Liver (tissue), 3 donors: ENCODE measurements around the gene AKT1S1.

Source experiments
- CTCF ChIP-seq: fragments of 150-350 bp; IDR thresholded peaks from 2 replicates; pipeline ENCODE4 v1.5.1; 2017; ENCODE audit warnings: improper control_type of control experiment, low read depth, low read length; ENCODE audit not compliant: missing input control
- GABPA ChIP-seq, 2 donors: IDR thresholded peaks in 1 of 2; conservative IDR thresholded peaks in 1 of 2; 2 replicates each; pipeline ENCODE4 v1.6.1; 2016; ENCODE audit warnings: antibody characterized with exemption in 2 of 2, mild to moderate bottlenecking in 1 of 2, moderate library complexity in 1 of 2
- SP1 ChIP-seq: IDR thresholded peaks from 2 replicates; pipeline ENCODE4 v1.6.1; 2018; ENCODE audit warnings: antibody characterized with exemption, mild to moderate bottlenecking
- donor health status: healthy.
- donor health status: healthy.

- TF ChIP-seq SP1 (no peak), GABPA (IDR thresholded peaks at IDR 0.05 in 1 of 2, conservative IDR thresholded peaks at IDR 0.05 in 1 of 2) (no peak), CTCF (no peak)
These were observed 38.1 kb downstream of the AKT1S1 start for GRCh38 chr19:49838885-49839588.
